ENCODE measurements around the gene SLMAP.

The SLMAP gene

DNA sequence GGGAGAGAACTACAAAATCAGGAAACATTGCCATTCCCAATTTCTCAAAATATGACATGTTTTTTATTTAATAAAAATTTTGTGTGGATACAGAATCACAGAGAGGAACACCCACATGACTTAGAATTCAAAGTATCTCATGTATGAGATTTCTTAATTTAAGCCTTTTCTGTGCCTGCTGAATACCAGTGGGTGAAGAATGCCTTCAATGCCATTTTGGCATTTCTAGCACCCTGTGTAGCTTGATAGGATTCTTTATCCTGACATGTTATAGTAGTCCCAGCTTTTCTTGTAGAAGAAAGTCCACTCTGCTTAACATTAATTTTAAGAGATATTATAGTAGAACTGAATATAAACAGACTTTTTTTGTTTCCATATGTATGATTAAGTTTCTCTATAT is 3.1 kb upstream of the SLMAP start:
- DNase-seq (ENCODE audit: low read depth in 3 of 3): no peak

DNA sequence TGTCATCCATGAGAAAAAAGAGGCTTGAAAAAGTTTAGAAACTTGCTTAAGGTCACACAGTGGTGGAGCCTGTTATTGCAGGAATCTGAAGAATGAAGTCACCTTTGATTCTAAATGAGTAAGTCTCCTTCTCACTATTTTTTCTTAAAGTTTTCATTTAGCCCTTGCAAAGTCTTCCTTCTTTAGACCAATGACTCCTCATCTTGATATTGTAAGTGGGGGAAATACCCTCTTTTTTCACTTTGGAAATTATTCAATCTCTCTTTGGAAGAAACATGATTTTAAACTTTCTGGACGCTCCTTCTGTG is 787 bp upstream of the SLMAP start:
- DNase-seq (ENCODE audit: low read depth in 3 of 3): no peak

DNA sequence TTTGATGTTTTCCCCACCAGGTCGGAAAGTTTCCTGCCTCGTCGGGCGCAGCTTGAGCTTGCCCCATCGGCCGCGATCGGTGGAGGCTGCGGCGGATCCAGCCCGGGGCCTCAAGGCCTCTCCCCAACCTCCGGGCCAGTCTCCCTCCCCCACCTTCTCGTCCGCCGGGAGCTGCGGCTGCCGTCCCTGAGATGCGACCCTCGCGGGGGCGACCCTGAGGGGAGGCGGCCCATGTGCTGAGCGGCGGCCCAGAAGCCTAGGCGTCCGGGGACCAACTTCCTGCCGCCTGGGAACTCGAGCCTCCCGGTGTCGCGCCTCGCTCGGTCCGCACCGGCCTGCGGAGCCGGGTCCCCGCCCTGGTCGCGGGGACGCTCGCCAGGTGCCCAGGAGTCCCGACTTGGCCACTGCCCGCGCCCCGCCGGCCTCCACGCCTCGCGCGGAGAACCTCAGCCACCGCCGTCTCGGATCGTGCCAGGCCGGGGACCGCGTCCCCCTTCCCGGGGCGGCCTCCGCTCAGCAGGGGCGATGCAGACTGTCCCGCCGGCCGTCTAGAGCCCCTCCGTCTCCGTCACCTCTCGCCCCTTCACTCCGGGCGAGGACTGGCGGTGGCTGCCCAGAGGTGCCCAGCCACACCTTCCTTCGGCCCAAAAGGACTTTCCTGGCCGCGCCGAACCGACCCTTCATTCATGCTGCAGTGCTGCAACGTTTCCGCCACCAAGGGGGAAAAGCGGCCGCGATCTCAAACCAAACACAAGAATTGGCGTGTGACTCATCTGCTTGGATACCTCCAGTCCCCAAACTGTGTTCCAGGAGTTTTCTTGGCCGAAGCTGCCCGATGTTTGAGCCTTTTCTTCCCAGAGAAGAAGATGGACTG is 656 bp downstream of the SLMAP start:
- peak in 2 of 3 experiments; percentile 2 to 17 for DNase-seq (ENCODE audit: low read depth in 3 of 3)

DNA sequence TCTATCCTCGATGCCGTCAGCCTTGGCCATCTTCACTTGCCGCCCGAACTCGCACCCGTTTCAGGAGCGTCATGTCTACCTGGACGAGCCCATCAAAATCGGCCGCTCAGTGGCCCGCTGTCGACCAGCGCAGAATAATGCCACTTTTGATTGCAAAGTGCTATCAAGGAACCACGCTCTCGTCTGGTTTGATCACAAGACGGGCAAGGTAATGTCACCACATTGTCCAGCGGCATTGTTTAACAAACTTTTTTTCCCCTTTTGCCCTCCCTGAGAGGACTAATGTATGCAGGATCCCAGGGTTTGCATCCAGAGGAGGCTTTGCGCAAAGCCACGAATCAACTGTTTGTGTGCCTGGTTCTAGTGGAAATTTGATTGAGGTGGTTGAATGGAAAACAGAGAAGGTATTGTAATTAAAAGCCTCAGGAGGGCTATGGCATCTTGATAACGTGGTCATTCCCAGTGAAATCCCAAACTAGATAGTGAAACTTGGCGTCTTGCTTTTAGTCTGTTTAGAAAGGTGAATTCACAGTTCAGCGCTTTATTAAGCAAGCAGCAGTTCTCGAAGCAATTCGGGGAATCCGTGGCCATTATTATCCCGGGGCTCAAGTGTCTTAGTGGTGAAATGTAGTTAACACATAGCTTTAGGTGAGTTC is 1.7 kb downstream of the SLMAP start:
- DNase-seq (ENCODE audit: low read depth in 3 of 3): no peak

DNA sequence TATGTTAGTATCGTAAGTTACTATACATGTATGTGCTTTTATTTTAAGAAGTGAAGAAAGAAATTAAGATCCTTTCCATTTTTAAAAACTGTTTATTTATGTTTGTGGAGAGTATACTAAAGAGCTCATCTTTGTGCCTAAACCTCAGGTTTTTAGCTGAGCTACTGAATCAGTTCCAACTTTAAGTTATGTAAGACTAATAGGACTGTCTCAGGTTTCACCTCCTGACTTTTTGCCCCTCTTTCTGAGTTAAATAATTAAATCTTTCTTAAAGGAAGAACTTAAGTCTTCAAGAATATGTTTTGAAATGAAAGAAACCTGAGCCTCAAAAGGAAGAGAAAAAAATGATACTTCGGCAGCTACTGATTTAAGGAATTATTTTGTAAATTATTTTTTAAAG is 2.6 kb downstream of the SLMAP start:
- no peak for DNase-seq (ENCODE audit: low read depth in 3 of 3)

DNA sequence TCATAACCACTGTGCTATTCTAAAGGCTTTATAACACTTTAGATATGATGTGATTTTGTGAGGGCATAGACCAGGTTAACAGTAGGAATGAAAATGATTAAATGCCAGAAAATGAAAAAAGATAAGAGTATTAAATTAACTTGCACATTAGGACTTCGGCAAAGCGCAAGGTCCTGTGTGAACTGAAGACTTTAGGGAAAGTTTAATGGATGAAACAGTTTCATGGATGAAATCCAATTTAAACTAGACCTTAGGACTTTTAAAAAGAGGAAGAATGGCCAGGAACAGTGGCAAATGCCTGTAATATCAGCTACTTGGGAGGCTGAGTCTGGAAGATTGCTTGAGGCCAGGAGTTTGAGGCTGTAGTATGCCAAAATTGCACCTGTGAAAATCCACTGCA is 8.7 kb downstream of the SLMAP start:
- no peak for DNase-seq (ENCODE audit: low read depth in 3 of 3)

DNA sequence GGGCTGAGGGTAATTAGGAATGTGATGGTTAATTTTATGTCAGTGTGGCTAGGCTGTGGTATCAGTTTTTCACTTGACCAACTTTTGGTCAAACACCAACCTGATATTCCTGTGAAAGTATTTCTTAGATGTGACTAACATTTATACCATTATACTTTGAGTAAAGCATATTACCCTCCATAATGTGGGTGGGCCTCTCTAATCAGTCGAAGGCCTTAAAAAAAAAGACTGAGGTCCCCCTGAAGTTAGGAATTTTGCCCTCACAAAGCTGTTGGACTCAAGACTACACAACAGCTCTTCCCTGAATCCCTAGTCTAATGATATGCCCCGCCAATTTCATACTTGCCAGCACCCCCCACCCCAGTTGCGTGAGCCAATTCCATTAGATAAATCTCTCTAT is 12.5 kb downstream of the SLMAP start:
- no peak for DNase-seq (ENCODE audit: low read depth in 3 of 3)

DNA sequence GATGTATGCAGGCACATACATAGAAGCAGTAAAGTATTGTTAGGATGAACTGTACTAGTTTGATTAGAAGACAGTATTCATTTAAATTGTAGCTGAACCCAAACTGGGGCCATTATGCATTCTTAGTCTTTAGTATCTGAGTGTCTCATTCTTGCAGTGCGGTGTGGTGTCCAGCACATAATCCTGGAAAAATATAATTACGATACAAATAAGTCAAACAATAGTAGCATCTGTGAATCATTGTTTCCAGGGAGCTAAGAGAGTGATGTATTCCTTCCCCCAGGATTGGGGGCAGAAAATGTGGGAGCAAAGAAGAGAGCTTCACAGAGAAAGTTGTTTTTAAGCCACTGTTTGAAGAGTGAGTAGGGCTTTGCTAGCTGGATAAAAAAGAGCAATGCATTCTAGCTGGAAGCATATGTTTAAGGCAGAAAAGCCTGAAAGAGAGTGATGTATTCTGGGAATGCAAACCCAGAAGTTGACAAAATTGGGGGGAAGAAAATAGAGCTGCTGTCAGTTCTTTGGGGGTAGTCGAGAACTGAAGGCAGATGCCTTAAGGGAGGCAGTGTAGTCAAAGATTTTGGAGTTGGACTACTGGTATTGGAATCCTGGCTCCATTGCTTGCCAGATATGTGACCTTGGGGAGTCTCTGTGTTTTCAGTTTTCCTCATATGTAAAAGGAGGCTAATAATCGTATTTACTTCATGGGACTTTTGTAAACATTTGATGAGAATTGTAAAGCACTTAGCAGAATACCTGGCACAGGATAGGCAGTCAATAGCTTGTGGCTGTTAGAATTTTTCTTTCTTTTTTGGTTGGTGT is 14.1 kb downstream of the SLMAP start:
- DNase-seq (ENCODE audit: low read depth in 3 of 3): no peak

DNA sequence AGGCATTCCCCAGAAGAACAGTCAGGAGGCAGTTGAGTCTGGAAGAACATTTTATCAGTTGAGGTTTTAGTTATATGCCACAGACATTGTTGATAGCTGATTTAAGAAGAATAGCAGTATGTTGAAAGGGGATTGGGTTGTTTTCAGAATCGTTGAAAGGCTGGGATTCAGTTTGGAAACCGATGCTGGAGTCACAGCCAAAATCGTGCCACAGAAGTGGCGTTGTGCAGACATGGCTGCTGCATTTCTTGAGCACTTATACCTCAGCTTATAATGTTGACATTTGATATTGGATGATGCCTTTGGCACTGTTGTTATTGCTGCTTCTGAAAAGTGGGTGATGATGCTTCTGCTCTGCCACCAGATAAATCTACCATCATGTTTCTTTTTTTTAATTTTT is 16.1 kb downstream of the SLMAP start:
- DNase-seq (ENCODE audit: low read depth in 3 of 3): no peak

DNA sequence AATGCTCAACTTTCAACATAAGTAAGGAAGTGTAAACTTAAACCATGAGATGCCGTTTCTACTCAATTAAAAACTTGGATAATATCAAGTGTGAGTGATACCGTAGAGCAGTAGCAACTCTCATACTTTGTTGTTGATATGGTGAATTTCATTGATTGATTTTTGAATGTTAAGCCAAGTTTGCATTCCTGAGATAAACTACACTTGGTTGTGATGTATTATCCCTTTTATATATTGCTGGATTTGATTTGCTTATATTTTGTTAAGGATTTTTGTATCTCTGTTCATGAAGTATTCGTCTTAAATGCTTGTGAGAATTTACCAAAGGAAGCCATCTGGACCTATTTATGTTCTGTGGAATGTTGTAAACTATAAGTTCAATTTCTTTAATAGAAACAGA is 21.7 kb downstream of the SLMAP start:
- DNase-seq (ENCODE audit: low read depth in 3 of 3): no peak

DNA sequence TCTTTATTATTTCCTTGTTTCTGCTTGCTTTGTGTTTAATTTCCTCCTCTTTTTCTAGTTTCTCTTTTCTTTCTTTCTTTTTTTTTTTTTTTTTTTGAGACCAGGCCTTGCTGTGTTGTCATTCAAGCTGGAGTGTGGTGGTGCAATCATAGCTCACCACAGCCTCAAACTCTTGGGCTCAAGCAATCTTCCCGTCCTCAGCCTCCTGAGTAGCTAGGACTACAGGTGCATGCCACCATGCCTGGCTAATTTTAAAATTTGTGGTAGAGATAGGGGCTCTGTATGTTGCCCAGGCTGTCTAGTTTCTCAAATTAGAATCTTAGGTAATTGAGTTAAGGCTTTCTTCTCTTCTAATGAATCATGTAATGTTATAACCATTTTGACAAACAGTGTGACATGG is 22.4 kb downstream of the SLMAP start:
- DNase-seq (ENCODE audit: low read depth in 3 of 3): no peak

DNA sequence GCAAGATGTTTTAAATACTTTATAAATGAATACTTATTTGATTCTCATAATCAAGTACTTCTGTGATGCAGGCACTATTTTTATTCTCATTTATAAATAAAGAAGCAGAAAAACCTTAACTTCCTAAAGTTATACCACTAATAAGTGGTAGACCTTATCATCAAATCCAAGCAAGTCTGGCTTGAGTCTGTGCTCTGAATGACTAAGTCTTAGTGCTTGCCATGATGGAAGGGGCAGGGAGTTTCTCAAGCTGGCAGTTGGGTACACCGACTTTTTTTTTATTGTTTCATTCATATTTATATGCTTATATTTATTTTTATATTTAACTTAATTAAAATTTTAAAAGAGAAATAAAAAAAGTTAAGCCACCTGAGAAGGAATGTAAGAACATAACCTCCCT is 23.6 kb downstream of the SLMAP start:
- DNase-seq (ENCODE audit: low read depth in 3 of 3): no peak

DNA sequence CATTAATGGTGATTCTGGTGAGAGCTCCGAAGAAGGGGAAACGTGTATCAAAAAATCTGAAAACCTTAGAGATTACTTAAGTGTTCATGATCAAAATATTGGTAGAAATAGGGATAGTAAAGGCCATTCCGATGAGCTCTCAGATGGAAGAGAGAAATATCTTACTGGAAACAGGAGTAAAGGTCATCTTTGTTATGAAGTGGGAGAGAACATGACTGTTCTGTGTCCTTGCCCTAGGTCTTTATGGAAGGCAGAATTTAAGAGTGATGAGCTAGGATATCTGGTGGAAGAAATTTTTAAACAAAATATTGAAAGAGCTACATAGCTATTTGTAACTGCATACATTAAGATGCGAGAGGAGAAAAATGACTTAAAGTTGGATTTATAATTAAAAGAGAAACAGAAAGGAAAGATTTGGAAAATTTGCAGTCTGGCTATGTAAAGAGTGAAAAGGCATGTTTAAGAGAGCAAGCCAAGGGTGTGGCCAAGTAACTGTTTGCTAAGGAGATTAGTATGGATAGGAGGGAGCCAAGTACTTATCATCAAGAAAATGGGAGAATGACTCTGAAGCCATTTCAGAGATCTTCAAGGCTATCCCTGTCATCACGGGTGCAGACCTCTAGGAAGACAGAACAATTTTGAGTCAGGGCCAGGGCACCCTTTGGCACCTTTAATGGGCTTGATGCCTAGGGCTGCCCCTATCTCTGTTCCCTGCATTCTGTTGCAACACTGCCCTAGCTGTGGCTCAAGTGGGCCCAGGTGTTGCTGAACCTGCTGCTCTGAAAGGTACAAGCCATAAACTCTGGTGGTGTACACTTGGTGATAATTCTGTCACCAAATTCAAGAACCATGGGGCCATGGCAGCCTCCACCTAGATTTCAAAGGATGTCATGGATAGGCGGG is 27.3 kb downstream of the SLMAP start:
- no peak for DNase-seq (ENCODE audit: low read depth in 3 of 3)

DNA sequence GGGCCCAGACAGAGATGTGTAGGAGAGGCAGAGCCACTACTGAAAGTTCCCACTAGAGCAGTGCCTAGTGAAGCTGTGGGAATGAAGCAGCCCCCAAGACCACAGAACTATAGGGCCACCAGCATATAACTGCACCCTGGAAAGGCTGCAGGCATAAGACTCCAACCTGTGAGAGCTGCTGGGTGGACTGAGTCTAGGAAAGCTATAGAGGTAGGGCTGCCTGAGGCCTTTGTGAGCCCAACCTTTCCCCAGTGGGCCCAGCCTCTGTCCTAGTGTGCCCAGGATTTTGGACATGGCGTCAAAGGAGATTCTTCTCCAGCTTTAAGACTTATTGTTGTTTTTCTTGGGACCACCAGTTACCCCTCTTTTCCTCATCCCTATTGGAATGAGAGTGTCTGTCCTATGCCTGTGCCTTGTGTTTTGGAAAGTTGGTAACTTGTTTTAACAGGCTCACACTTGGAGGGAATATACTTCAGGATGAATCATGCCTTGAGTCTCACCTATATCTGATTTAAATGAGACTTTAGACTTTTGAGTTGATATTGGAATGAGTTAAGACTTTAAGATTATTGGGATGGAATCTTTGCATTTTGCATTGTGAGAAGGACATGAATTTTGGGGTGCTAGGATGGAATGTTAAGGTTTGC is 28.1 kb downstream of the SLMAP start:
- no peak for DNase-seq (ENCODE audit: low read depth in 3 of 3)

DNA sequence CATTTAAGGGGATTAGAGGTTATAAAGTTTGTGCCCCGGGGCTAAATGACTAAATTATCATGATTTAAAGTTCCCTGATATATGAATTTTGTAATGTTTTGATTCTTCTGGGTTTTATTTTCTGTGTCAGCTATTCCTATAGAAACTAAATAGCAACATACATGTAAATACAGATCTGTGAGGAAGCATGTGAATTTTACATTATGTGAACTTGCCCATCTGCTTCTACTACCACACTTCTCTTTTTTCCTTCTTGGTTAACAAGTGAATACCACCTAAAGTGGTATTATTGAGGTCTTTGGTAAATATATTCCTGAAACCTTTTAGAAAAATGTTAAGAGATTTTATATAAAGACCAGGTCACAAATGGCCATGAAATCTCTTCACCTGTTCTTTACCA is 29.3 kb downstream of the SLMAP start:
- no peak for DNase-seq (ENCODE audit: low read depth in 3 of 3)

DNA sequence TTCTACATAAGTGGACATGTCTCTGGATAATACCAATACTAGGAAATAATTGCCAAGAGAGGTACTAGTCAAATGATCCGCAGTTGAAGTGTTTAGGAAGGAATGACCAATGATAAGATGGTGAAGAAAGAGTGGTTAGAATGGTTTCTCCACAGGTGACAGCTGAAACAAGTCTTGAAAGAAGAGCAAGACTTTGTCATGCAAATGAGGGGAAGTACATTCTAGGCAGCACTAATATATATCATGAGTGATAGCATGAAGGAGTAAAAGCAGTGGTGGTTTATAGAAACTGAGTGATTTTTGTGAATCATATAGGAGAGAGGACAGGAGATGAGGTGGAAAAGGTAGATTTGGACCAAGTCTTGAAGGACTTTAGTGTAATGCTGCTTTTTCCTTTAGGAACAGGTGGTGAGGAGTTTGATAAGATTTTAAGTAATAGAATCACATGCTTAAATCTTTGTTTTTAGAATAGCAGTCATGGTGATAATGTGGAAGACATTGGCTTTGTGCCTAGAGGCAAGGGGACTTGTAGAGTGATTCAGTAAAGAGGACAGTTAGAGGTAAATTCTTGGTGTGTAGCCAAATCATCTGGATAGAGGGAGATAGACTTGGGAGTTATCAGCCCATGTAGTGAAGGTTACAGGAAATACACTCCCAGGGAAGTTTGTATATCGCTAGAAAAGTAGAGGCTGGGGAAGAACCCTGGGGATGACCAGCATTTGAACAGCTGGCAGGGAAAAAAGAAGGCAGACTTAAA is 31.9 kb downstream of the SLMAP start:
- no peak for DNase-seq (ENCODE audit: low read depth in 3 of 3)

DNA sequence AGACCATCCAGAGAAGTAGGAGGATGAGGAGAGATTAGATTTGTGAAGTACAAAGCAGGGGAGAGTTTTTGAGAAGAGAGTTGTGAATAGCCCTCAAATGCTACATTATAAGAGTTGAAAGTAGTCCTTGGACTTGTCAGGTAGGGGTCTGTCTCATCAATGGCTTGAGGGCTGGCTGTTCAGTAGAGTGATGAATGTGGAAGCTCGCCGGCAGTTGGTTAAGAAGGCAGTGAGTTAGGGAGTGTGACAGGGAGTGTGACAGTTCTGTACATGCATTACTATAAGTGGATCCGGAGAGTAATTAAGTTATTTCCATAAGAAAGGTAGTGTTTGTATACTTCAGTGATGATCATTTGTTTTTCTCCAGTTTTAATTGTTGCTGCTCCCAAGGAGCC is 32.5 kb downstream of the SLMAP start:
- DNase-seq (ENCODE audit: low read depth in 3 of 3): no peak

DNA sequence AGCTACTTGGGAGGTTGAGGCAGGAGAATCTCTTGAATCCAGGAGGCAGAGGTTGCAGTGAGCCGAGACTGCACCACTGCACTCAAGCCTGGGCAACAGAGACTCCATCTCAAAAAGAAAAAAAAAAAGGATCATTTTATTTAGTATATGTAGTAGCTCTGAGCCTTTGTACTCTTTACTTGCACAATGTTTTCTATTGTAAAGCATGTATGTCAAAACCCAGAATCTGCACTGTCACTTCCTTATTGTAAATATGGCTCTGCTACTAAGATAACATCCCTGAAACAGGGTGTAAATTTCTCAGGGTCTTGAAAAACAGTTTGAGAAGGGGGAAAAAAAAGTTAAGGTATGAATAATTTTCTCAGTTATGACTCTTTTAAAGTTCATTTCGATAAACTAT is 35.1 kb downstream of the SLMAP start:
- DNase-seq (ENCODE audit: low read depth in 3 of 3): no peak

DNA sequence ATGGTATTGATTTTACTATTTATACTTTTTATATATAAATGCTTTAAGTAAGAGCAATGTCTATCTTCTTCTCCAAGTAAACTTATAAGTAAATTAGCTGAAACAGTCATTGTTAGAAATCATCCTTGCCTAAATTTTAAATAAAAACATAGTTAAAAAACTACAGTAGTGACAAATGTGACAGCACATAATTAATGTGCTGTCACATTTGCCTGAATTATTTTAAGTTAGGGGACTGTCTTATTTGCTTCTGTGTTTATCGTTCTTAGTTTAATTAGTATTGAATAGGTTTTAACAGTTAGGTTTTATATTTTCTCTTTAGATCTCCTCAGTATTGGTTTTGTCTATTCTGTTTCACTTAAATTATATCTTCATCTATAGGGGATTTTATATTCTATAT is 36.1 kb downstream of the SLMAP start:
- DNase-seq (ENCODE audit: low read depth in 3 of 3): no peak

DNA sequence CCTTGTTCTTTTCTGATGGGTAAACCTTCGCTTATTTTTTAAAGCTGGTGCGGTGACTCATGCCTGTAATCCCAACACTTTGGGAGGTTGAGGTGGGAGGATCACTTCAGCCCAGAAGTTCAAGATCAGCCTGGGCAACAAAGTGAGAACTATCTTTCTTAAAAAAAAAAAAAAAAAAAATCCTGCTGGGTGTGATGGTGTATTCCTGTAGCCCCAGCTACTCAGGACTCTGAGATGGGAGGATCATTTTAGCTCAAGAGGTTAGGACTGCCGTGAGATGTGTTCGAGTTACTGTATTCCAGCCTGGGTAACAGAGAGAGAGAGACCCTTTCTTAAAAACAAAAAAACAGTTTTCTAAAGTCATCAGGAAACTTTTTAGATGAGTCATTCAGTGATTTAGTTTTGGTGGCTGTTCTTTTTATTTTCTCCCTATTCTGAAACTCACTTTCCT is 37.7 kb downstream of the SLMAP start:
- no peak for DNase-seq (ENCODE audit: low read depth in 3 of 3)
